IMR-90 (cell line): ENCODE data around the gene TAF11L12. TPM values are rescaled to one million over a fixed set of nuclear protein-coding genes. Genes with fewer than 3 reads are reported as not detected.

Experiments used
- ATAC-seq: fragments of 200-7000 bp; cut with Tn5 transposase; 2 replicates; pipeline ENCODE4 v1.9.1; 2020; ENCODE audit warnings: low read depth, mild to moderate bottlenecking, moderate library complexity
- BruUV-seq: library from RNA; stranded (reverse); fragments of 400-500 nt; replicated peaks from 2 replicates; lab custom pipeline; 2021; lab: Mats Ljungman, UMichigan
- CTCF ChIA-PET: fragments of 300-600 bp; formaldehyde crosslinking; extraction: SDS; loops from one replicate; lab custom pipeline; 2021; ENCODE audit warnings: antibody characterized with exemption; lab: Yijun Ruan, JAX
- POLR2A ChIA-PET: fragments of 300-600 bp; sonication (Branson Sonifier 250); formaldehyde crosslinking; loops from one replicate; lab custom pipeline; 2022; ENCODE audit warnings: antibody characterized with exemption; ENCODE audit not compliant: unreplicated experiment; lab: Charles Lee
- DNase-seq: peaks from one replicate; pipeline ENCODE4 v3.0.0; 2013
- H2AFZ ChIP-seq: replicated peaks from 2 replicates; pipeline ENCODE3; 2013; ENCODE audit warnings: low read length, mild to moderate bottlenecking; ENCODE audit not compliant: poor library complexity
- H2AK5ac ChIP-seq: 2 replicates; pipeline ENCODE4 v1.6.1; 2013; ENCODE audit warnings: low read depth, low read length, inconsistent platforms
- H2AK9ac ChIP-seq: replicated peaks from 2 replicates; pipeline ENCODE3; 2013; ENCODE audit warnings: mild to moderate bottlenecking, low read depth, low read length, moderate library complexity; ENCODE audit not compliant: poor library complexity
- H2BK120ac ChIP-seq: 2 replicates; pipeline ENCODE4 v1.6.1; 2013; ENCODE audit warnings: low read depth, low read length, inconsistent platforms
- H2BK15ac ChIP-seq: 3 replicates; pipeline ENCODE4 v1.6.1; 2013; ENCODE audit warnings: low read depth, low read length, inconsistent platforms
- H2BK20ac ChIP-seq: 2 replicates; pipeline ENCODE4 v1.6.1; 2013; ENCODE audit warnings: low read depth, mild to moderate bottlenecking, inconsistent platforms, low read length, moderate library complexity
- H2BK5ac ChIP-seq: 2 replicates; pipeline ENCODE4 v1.6.1; 2013; ENCODE audit warnings: mild to moderate bottlenecking, low read depth, low read length, inconsistent platforms; ENCODE audit not compliant: poor library complexity, severe bottlenecking
- H3K14ac ChIP-seq: replicated peaks from 2 replicates; pipeline ENCODE4 v1.6.1; 2013; ENCODE audit warnings: low read depth, low read length, inconsistent platforms
- H3K18ac ChIP-seq: 2 replicates; pipeline ENCODE4 v1.6.1; 2013; ENCODE audit warnings: low read depth, low read length, control low read depth
- H3K23ac ChIP-seq: 2 replicates; pipeline ENCODE4 v1.6.1; 2013; ENCODE audit warnings: low read depth, low read length, inconsistent platforms
- H3K27ac ChIP-seq: 2 replicates; pipeline ENCODE4 v1.5.1; 2013; ENCODE audit warnings: mild to moderate bottlenecking, control low read depth, low read length; ENCODE audit not compliant: insufficient read depth
- H3K27me3 ChIP-seq: 2 replicates; pipeline ENCODE4 v1.6.1; 2013; ENCODE audit warnings: low read length; ENCODE audit not compliant: control insufficient read depth, insufficient read depth
- H3K36me3 ChIP-seq: 2 replicates; pipeline ENCODE4 v1.6.1; 2013; ENCODE audit warnings: low read length, mixed read lengths; ENCODE audit not compliant: control insufficient read depth, insufficient read depth
- H3K4ac ChIP-seq: 2 replicates; pipeline ENCODE4 v1.6.1; 2013; ENCODE audit warnings: low read depth, low read length, inconsistent platforms
- H3K4me1 ChIP-seq: 2 replicates; pipeline ENCODE4 v1.6.1; 2013; ENCODE audit warnings: low read length, mixed read lengths; ENCODE audit not compliant: control insufficient read depth, insufficient read depth
- H3K4me2 ChIP-seq: 2 replicates; pipeline ENCODE4 v1.6.1; 2013; ENCODE audit warnings: low read depth, mild to moderate bottlenecking, control low read depth, low read length, moderate library complexity
- H3K4me3 ChIP-seq: 2 replicates; pipeline ENCODE4 v1.5.1; 2013; ENCODE audit warnings: low read depth, mild to moderate bottlenecking, control low read depth, low read length, moderate library complexity; ENCODE audit not compliant: insufficient read depth
- H3K56ac ChIP-seq: 2 replicates; pipeline ENCODE4 v1.6.1; 2013; ENCODE audit warnings: low read length, inconsistent platforms; ENCODE audit not compliant: insufficient read depth; ENCODE audit errors: extremely low read depth
- H3K79me1 ChIP-seq, 2 experiments: 2 replicates each; pipeline ENCODE4 v1.6.1; 2013; ENCODE audit warnings: low read length in 2 of 2, inconsistent platforms in 1 of 2, low read depth in 1 of 2
- H3K9ac ChIP-seq: 2 replicates; pipeline ENCODE4 v1.6.1; 2013; ENCODE audit warnings: low read depth, low read length, control low read depth
- H3K9me1 ChIP-seq: 2 replicates; pipeline ENCODE4 v1.6.1; 2013; ENCODE audit warnings: low read length, inconsistent platforms; ENCODE audit not compliant: insufficient read depth
- H3K9me3 ChIP-seq: 2 replicates; pipeline ENCODE4 v1.6.1; 2013; ENCODE audit warnings: low read length; ENCODE audit not compliant: control insufficient read depth, insufficient read depth
- H4K20me1 ChIP-seq: 2 replicates; pipeline ENCODE4 v1.6.1; 2013; ENCODE audit warnings: low read length, inconsistent platforms; ENCODE audit not compliant: insufficient read depth
- H4K5ac ChIP-seq: 2 replicates; pipeline ENCODE4 v1.6.1; 2013; ENCODE audit warnings: mild to moderate bottlenecking, low read depth, low read length, control low read depth
- H4K8ac ChIP-seq, 2 experiments: 2 replicates each; pipeline ENCODE4 v1.6.1; 2013; ENCODE audit warnings: low read depth in 2 of 2, low read length in 2 of 2, control low read depth in 1 of 2, inconsistent platforms in 1 of 2
- H4K91ac ChIP-seq: 2 replicates; pipeline ENCODE4 v1.6.1; 2013; ENCODE audit warnings: low read depth, low read length, inconsistent platforms; ENCODE audit not compliant: insufficient read depth
- BHLHE40 ChIP-seq: fragments of 150-350 bp; IDR thresholded peaks from 2 replicates; pipeline ENCODE4 v1.6.1; 2016; ENCODE audit warnings: mild to moderate bottlenecking, low read depth, low read length
- CEBPB ChIP-seq: IDR thresholded peaks from 2 replicates; pipeline ENCODE4 v1.6.1; 2012; ENCODE audit warnings: low read depth, low read length, improper control_type of control experiment
- CHD1 ChIP-seq: IDR thresholded peaks from 2 replicates; pipeline ENCODE4 v1.6.1; 2012; ENCODE audit warnings: low read depth, low read length, improper control_type of control experiment
- CTCF ChIP-seq: conservative IDR thresholded peaks from 2 replicates; pipeline ENCODE4 v1.5.1; 2012; ENCODE audit warnings: mild to moderate bottlenecking, low read depth, low read length, improper control_type of control experiment
- MAFK ChIP-seq: IDR thresholded peaks from 2 replicates; pipeline ENCODE4 v1.6.1; 2012; ENCODE audit warnings: low read depth, low read length, improper control_type of control experiment
- NFE2L2 ChIP-seq: fragments of 150-350 bp; IDR thresholded peaks from 2 replicates; pipeline ENCODE4 v1.6.1; 2016; ENCODE audit warnings: low read depth, mild to moderate bottlenecking, low read length
- POLR2A ChIP-seq: IDR thresholded peaks from 2 replicates; pipeline ENCODE4 v1.6.1; 2012; ENCODE audit warnings: mild to moderate bottlenecking, low read depth, low read length
- SMC3 ChIP-seq: fragments of 150-350 bp; IDR thresholded peaks from 2 replicates; pipeline ENCODE4 v1.6.1; 2016; ENCODE audit warnings: low read depth, mild to moderate bottlenecking, antibody characterized with exemption, low read length, moderate library complexity
- WGBS, 2 experiments: methylation state at CpG; one replicate each; pipeline versions ENCODE4 v1.1.5 to v1.1.7; 2013; ENCODE audit warnings: missing lambda C conversion rate in 2 of 2; ENCODE audit not compliant: insufficient read length in 1 of 2; ENCODE audit errors: extremely low coverage in 2 of 2; 5-methylcytosine and 5-hydroxymethylcytosine counted together
- dilution Hi-C: fragments of 300-500 bp; cut with HindIII; formaldehyde crosslinking; loops from one replicate; pipeline ENCODE4 v1.14.3; 2018; ENCODE audit warnings: low sequenced_read_pairs; ENCODE audit not compliant: unreplicated experiment
- in situ Hi-C: fragments of 300-500 bp; cut with MboI; formaldehyde crosslinking; loops from 3 replicates; pipeline ENCODE4 v1.14.3; 2019; ENCODE audit warnings: low sequenced_read_pairs, inconsistent platforms, mixed read lengths
- intact Hi-C: fragments of 100-400 bp; cut with micrococcal nuclease; formaldehyde crosslinking; loops from 2 replicates; pipeline ENCODE4 v1.10.0; 2022
- polyA plus RNA-seq, 3 experiments: library from polyadenylated mRNA; depleted of rRNA; stranded (reverse); fragments of >200 nt; gene quantifications; 2 replicates each; pipeline ENCODE4 v1.2.3, GENCODE V29; 2012; ENCODE audit warnings: low replicate concordance in 1 of 3
- total RNA-seq: library from RNA; depleted of rRNA; stranded (reverse); fragments of >200 nt; gene quantifications from 2 replicates; pipeline ENCODE4 v1.2.3, GENCODE V29; 2012

TAF11L12 gene
- total and polyA plus RNA-seq, 2 of the 4 experiments (the other 2 are of a cell fraction) = not detected

- H3K18ac ChIP-seq = no peak overlapping the region
- H2AK5ac ChIP-seq = no peak overlapping the region
- dilution Hi-C loops = no loop called here
- no peak overlapping the region for H3K27ac ChIP-seq
- no peak for ATAC-seq
- H4K5ac ChIP-seq = no peak overlapping the region
- H3K4ac ChIP-seq = no peak overlapping the region
- no peaks in the 10 kb centered on the region for H3K4me1 ChIP-seq
- H2AK9ac ChIP-seq = no peak overlapping the region
- no peaks in the 10 kb centered on the region for H3K9me1 ChIP-seq
- H3K4me2 ChIP-seq = no peak overlapping the region
- no CpG with 5 or more reads among the region's 3 CpGs for WGBS, 2 experiments
- H2BK20ac ChIP-seq = no peak overlapping the region
- DNase-seq = no peak
- H3K27me3 ChIP-seq = no peaks in the 10 kb centered on the region
- no TSS peak for BruUV-seq
- no peaks in the 10 kb centered on the region; the same call in 1 of the 2 replicates for H3K9me3 ChIP-seq
- H3K14ac ChIP-seq = no peak overlapping the region
- H3K79me1 ChIP-seq = no peaks in the 10 kb centered on the region
- no peak overlapping the region for H3K23ac ChIP-seq
- H4K20me1 ChIP-seq = no peaks in the 10 kb centered on the region
- no peaks in the 10 kb centered on the region for H3K36me3 ChIP-seq
- H3K4me3 ChIP-seq = no peak overlapping the region
- no peak overlapping the region for H2BK5ac ChIP-seq
- H2BK120ac ChIP-seq = no peak overlapping the region
- H3K56ac ChIP-seq = no peak overlapping the region
- TF ChIP-seq CHD1 (no peak), SMC3 (no peak), BHLHE40 (no peak), CTCF (no peak), NFE2L2 (no peak), MAFK (no peak), POLR2A (no peak), CEBPB (no peak)
- in situ Hi-C loops = no loop called here
- H2AFZ ChIP-seq = no peak overlapping the region
- ChIA-PET CTCF (no interaction called here), POLR2A (no interaction called here)
- no peak overlapping the region for H3K9ac ChIP-seq
- no peak overlapping the region for H4K8ac ChIP-seq
- H4K91ac ChIP-seq = no peak overlapping the region
- no peak overlapping the region for H2BK15ac ChIP-seq
- intact Hi-C loops = no loop called here
These were observed 9.2 kb downstream of the TAF11L12 start for GRCh38 chr5:17619354-17619753.
